Effector memory CD4-positive, alpha-beta T cell (primary cell): ENCODE data around the gene DCANP1.
A peak's percentile ranks its signal among the peaks of the same experiment; 100 is the strongest.

Experiments
- DNase-seq, 3 donors: peaks; one replicate each; pipeline ENCODE4 v3.0.0-alpha.2; 2020
- H3K27ac ChIP-seq: 2 replicates; pipeline ENCODE4 v1.7.0; 2013; ENCODE audit warnings: mild to moderate bottlenecking, low read length, moderate library complexity; ENCODE audit not compliant: insufficient read depth, poor library complexity, severe bottlenecking
- H3K27me3 ChIP-seq: replicated peaks from 2 replicates; pipeline ENCODE4 v1.7.0; 2013; ENCODE audit warnings: mild to moderate bottlenecking, low read length; ENCODE audit not compliant: insufficient read depth, control insufficient read depth, poor library complexity, severe bottlenecking
- H3K36me3 ChIP-seq: 2 replicates; pipeline ENCODE4 v1.7.0; 2013; ENCODE audit warnings: mild to moderate bottlenecking, low read length, moderate library complexity; ENCODE audit not compliant: control insufficient read depth, insufficient read depth
- H3K4me1 ChIP-seq: 2 replicates; pipeline ENCODE4 v1.7.0; 2013; ENCODE audit warnings: low read length, mild to moderate bottlenecking; ENCODE audit not compliant: control insufficient read depth, insufficient read depth, poor library complexity, severe bottlenecking
- H3K4me3 ChIP-seq: 2 replicates; pipeline ENCODE4 v1.7.0; 2013; ENCODE audit warnings: low read length, low read depth, mild to moderate bottlenecking; ENCODE audit not compliant: insufficient read depth, poor library complexity, severe bottlenecking
- H3K9me3 ChIP-seq: 2 replicates; pipeline ENCODE4 v1.7.0; 2013; ENCODE audit warnings: mild to moderate bottlenecking, low read length, moderate library complexity; ENCODE audit not compliant: control insufficient read depth

The DCANP1 gene

DNA sequence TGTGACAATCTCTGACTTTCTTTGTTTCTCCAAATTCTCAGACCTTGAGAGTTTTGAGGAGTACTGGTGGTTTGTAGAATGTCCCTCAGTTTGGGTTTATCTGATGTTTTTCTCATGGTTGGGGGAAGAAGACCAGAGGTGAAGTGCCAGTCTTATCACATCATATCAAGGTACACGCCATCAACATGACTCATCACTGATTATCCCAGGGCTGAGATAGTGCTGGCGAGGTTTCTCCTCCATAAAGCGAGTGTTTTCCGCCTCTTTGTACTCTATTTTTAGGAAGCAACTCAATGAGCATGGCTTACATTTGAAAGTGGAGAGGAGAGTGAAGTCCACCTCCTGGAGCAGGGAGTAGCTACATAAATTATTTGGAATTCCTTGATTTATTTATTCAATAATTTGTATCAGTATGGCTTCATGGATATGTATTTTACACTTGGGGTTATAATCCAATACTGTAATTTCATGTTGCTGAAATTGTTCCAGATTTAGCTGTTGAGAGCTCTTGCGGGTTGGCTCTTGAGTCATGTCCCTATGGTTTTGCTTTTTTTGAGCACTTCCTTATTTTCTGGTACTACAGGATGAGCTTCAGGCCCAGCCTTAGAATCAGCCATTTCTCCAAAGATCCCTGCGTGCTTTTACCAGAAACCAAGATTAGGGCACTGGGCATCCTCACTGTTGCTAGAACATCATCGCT is 23.9 kb downstream of the DCANP1 start:
- Histone ChIP-seq H3K27ac (no peak overlapping the region), H3K4me1 (no peaks in the 10 kb centered on the region), H3K36me3 (no peaks in the 10 kb centered on the region), H3K9me3 (no peaks in the 10 kb centered on the region), H3K27me3 (no peaks in the 10 kb centered on the region), H3K4me3 (no peak overlapping the region)
- no peak for DNase-seq

DNA sequence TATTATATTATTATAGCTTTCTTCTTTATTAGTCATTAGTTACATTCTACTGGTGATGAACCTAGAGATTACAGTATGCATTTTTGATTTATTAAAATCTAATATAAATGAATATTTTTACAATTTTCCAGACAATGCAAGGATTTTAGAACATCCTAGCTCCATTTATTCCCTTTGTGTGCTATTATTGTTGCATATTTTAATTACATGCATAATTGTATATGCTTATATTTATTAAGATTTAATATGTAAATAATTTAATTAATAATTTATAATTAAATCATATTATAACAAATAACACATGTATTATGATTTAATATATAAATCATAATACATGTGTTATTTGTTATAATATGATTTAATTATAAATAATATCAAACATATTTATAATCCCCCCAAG is 24.7 kb downstream of the DCANP1 start:
- Histone ChIP-seq H3K9me3 (no peaks in the 10 kb centered on the region), H3K36me3 (no peaks in the 10 kb centered on the region), H3K4me1 (no peaks in the 10 kb centered on the region), H3K27me3 (no peaks in the 10 kb centered on the region), H3K4me3 (no peak overlapping the region), H3K27ac (no peak overlapping the region)
- no peak for DNase-seq

DNA sequence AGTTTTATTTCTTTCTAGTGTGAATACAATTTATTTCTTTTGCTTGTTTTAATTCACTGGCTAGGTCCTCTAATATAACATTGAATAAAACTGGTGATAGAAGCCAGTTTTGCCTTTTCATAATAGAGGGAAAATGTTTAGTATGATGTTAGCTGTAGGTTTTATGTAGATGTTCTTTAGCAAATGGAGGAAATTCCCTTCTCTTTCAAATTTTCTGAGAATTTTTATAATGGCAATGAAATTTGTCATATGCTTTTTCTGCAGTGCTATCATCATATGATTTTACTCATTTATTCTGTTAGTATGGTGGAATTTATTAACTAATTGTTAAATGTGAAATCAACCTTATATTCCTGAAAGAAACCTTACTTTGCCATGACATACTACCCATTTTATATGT is 30.1 kb downstream of the DCANP1 start:
- H3K27me3 ChIP-seq: no peaks in the 10 kb centered on the region
- H3K4me3 ChIP-seq: no peak overlapping the region
- H3K36me3 ChIP-seq: no peaks in the 10 kb centered on the region
- no peak overlapping the region for H3K27ac ChIP-seq
- no peaks in the 10 kb centered on the region for H3K9me3 ChIP-seq
- no peak for DNase-seq
- H3K4me1 ChIP-seq: no peaks in the 10 kb centered on the region

DNA sequence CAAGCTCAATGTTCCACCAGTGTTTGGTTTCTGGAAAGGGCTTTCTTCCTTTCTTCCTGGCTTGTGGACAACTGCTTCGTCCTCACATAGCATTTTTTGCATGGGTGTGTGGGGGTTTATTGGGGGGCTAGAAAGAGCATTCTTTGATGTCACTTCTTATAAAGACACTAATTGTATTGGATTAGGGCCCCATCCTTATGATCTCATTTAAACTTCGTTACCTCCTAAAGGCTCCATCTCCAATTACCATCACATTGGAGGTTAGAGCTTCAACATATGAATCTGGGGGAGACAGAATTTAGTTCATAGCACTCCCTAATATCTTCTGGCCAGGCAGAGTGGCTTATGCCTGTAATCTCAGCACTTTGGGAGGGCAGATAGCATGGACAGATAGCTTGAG is 42.1 kb downstream of the DCANP1 start:
- no peak for DNase-seq
- H3K36me3 ChIP-seq: no peaks in the 10 kb centered on the region
- no peaks in the 10 kb centered on the region for H3K4me1 ChIP-seq
- no peak overlapping the region for H3K4me3 ChIP-seq
- no peak overlapping the region for H3K27ac ChIP-seq
- H3K27me3 ChIP-seq: no peaks in the 10 kb centered on the region
- no peaks in the 10 kb centered on the region for H3K9me3 ChIP-seq

DNA sequence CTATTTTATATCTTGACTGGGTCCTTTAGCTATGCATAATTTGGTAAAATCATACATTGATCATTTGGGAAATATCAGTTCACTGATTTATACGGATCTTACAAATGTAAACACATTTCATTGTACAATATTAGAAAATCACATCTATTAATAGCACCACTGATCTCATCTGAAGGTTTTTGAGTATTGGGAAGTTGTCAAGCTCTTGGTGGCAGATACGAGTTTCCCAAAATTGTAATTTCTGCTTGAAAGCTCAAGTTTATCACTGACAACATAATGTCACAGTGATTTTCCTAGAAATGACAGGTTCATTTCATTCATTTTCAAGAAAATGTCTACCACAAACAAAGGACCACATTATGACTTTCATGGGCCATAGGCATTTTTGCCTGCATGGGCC is 45.1 kb downstream of the DCANP1 start:
- Histone ChIP-seq H3K36me3 (no peaks in the 10 kb centered on the region), H3K4me1 (peaks cover 8% of the 10 kb centered on the region), H3K27me3 (no peaks in the 10 kb centered on the region), H3K4me3 (no peak overlapping the region), H3K9me3 (no peaks in the 10 kb centered on the region), H3K27ac (no peak overlapping the region)
- no peak for DNase-seq

DNA sequence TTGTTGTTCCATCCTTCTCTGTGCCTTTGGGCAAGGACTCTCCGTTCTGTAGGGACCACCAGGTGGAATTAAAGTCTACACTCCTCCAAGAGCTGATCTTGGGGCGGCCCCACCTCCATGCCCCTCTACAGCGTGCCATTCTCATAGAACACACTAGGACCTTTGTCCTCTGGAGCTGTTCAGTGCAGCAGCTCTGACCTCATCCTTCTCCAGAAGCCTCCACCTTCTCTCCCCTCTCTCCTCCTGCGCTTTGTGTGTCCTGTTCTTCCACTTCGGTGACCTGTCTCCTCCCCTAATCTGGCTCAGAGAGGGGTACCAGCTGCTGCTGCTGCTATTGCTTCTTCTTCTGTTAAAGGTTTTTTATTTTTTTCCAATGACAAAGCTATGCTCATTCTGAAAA is 46.3 kb downstream of the DCANP1 start:
- H3K36me3 ChIP-seq: no peaks in the 10 kb centered on the region
- peaks cover 8% of the 10 kb centered on the region for H3K4me1 ChIP-seq
- H3K9me3 ChIP-seq: no peaks in the 10 kb centered on the region
- no peak overlapping the region for H3K27ac ChIP-seq
- H3K4me3 ChIP-seq: no peak overlapping the region
- DNase-seq: no peak
- no peaks in the 10 kb centered on the region for H3K27me3 ChIP-seq

DNA sequence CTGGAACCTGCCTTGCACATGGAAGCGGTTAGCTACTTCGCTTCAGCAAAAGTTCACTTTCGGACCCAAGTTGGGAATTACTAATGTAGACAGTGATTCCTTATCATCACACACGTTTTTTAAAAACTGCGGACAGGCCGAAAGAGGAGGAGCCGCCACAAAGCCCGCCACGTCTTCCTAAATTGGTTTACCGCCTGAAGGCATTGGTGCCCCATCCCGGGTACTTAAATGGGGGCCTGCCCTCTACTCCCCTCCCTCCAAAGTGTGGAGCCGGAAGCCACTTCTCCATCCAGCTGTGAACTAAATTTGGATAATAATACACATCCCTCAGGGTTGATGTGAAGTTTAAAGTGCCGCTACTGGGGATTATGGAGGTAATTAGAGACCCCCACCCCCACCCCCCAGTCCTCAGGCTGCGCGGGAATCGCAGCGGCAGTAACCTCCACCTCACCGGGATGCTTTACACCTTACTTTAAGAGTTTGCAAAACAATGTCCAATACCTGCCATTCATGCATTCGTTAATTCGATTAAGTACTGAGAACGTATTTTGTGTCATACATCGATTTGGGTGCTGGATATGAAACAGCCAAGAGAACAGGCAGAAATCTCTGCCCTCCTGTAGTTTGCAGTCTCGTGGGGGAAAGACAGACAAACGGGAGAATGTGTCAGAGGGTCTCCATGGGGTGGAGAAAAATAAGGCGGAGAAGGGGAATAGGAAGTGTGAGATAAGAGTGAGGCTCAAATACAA is 47.2 kb downstream of the DCANP1 start:
- peak overlapping the region; percentile 79 for H3K4me3 ChIP-seq
- DNase-seq: no peak
- no peak overlapping the region for H3K27ac ChIP-seq
- peaks cover 9% of the 10 kb centered on the region for H3K4me1 ChIP-seq
- H3K27me3 ChIP-seq: no peaks in the 10 kb centered on the region
- H3K36me3 ChIP-seq: no peaks in the 10 kb centered on the region
- no peaks in the 10 kb centered on the region for H3K9me3 ChIP-seq

DNA sequence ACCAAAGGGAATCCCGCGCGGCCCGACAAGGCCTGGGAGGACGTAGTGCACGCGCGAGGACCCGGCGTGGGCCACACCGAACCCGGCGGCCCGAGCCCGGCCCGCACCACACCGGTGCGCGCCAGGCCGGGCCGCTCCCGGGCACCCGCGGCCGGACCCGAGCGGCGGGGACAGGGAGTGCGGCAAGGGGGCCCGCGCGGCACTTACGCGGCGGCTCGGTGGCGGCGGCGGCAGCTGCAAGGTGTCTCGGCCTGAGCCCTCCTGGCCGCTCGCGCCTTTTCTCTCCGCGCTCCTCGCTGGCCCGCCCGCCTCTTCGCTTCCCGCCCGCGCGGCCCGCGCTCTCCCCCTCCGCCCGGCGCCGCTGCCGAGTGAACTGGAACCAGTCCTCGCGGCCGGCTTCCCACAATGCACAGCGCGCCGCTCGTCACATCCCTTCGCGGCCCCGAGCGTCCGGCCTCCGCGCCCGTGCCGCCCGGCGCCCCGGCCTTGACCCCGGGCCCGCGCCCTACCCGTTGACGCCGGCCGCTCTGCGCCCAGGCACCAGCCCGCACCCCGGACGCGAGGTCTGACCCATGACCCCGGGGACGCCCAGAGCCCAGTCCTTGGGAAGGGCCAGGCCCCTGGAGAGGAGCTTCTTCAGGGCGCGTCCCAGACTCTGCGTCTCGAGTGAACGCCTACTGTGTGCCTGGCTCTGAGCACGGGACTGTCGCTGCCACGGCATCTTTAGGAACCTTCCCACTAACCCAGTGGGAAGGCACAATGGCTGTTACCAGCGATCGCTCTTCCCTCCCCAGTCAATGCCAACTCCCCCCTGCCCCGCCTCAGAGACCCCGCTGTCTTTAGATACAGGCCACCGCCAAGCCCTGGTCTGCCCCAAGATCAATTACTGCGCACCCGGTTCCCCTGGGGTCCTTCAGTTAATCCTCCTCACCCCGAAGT is 48.0 kb downstream of the DCANP1 start, which contains the start of gene MACROH2A1:
MACROH2A1 (minus strand) TSS at position 377 of the 939 bp plus-strand sequence. CDS start 10,138 bp downstream, outside the sequence.
- no peaks in the 10 kb centered on the region for H3K9me3 ChIP-seq
- no peaks in the 10 kb centered on the region for H3K27me3 ChIP-seq
- H3K4me1 ChIP-seq: peaks cover 13% of the 10 kb centered on the region
- no peaks in the 10 kb centered on the region for H3K36me3 ChIP-seq
- peak within 1 kb of the TSS; percentile 79 for H3K4me3 ChIP-seq
- H3K27ac ChIP-seq: peak within 1 kb of the TSS; percentile 61
- DNase-seq: peak; percentile 56 to 67 (median 63)

DNA sequence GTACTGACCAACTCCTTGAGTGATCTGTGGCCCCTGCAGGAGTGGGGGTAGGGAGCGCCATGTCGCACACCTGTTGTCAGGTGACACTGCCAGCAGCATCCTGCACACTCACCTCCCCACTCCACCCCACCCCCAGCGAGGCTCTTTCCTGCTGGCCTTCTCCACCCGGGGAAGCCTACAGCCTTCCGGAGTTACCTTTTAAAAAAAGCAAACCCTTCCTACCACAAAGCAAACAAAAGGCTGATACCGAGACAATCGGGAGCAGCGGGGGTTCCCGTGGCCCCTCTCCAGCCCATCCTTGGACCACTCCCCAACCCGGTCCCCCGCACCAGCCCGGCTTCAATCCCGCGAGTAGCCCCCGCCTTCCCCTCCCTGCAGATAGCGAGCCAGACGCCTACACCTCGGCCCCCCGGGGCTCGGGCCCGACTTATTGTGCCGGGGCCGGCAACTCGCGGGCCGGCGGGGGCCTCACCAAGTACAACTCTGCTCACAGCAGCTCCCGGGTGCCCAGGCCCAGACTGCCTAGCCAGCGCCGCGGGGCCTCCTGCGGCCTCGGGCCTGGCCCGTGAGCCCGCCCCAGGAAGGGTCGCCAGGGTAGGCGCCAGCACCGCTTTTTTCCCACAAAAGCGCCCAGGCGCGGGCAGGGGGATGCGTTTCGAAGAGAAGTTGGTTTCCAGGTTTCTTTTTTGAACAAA is 48.8 kb downstream of the DCANP1 start:
- DNase-seq: peak in 1 of 3 donors; percentile 22
- Histone ChIP-seq H3K27ac (peak overlapping the region; percentile 61), H3K4me3 (peak overlapping the region; percentile 79), H3K4me1 (peaks cover 13% of the 10 kb centered on the region), H3K36me3 (no peaks in the 10 kb centered on the region), H3K9me3 (no peaks in the 10 kb centered on the region), H3K27me3 (no peaks in the 10 kb centered on the region)
